HG03045 (cell line): Measurements from ENCODE around the gene THBD.

ENCODE experiments used
- ATAC-seq: cut with Tn5 transposase; IDR thresholded peaks from one replicate; pipeline ENCODE4 v1.9.1; 2021; ENCODE audit warnings: mild to moderate bottlenecking, moderate library complexity; ENCODE audit not compliant: unreplicated experiment

The THBD gene

GRCh38 chr20:23063581-23063980, 14.1 kb upstream of the THBD start:
- no peak for ATAC-seq

DNA sequence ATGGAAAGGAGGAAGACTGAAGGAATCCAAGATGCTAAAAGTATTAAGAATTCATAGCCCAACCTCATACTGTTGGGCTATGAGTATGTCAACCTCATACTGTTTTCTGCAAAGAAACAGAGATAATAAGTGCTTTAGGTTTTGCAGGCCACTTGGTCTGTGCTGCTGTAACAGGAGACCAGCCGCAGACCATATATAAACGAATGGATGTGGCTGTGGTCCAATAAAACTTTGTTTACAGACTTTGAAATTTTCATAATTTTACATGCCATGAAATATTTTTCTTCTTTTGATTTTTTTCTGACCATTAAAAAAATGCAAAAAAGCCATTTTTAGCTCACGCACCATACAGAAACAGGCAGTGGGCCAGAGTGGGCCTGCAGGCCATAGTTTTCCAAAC, 13.7 kb upstream of the THBD start:
- ATAC-seq = no peak

DNA sequence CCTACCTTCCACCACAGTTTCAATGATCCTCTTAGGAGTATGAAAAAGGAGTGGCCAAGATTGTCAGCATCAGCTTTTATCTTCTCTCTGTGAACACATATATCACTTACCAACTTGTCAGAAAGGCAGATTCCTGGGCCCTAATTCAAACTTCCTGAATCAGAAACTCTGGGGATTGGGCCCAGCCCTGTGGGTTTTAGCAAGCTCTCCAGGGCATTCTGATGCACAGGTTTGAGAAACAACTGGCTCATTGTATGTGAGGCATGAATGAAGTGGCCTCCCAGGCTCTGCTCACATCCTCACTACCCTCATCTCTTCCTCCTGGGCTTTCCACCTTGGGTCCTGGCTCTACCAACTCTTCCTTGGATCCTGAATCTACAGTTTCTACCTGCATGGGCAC, 13.2 kb upstream of the THBD start:
- no peak for ATAC-seq

- no peak for ATAC-seq
These were observed 12.5 kb upstream of the THBD start for GRCh38 chr20:23061734-23062561.

- no peak for ATAC-seq
These were observed 11.8 kb upstream of the THBD start for GRCh38 chr20:23061262-23061661.

- ATAC-seq = no peak
These were observed 11.2 kb upstream of the THBD start for GRCh38 chr20:23060629-23061028.

- no peak for ATAC-seq
These were observed 10.4 kb upstream of the THBD start for GRCh38 chr20:23059846-23060245.

DNA sequence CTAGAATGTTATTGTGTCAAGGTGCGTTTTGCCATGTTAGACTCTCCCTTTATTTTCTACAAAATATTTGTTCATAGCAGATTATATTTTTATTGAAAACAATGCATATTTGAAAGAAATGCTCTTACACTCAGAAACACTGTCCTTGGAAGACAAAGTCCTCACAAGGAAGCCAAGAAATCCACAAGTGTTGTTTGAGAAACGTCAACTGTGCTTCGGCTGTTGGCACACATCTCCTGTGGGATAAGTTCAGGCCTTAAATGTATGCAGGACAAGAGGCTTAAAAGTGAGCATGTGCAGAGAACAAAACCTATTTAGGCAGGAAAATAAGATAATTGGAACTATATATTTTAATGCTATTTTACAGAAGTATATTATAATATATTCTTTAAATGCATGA, 9.5 kb upstream of the THBD start:
- no peak for ATAC-seq

GRCh38 chr20:23058240-23058639, 8.8 kb upstream of the THBD start:
- ATAC-seq = no peak

DNA sequence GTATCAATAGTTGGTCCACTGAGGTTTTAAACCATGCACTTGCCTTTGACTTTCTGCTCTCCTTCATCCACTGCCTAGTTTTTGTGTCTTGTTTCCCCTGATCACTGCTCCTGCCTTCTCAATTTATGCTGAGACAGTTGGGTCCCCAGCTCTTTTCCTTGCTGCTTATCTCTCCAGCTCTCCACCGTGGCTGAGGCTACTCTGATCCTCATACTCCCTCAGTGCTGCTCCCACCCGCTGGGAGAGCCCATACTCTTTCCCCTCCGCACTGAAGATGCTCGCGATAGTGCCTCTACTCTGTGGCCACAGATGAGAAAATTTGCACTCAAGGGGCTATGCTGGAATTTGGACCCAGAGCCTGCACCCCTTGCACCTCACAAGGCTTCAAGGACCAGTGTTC, 3.4 kb upstream of the THBD start:
- no peak for ATAC-seq

DNA sequence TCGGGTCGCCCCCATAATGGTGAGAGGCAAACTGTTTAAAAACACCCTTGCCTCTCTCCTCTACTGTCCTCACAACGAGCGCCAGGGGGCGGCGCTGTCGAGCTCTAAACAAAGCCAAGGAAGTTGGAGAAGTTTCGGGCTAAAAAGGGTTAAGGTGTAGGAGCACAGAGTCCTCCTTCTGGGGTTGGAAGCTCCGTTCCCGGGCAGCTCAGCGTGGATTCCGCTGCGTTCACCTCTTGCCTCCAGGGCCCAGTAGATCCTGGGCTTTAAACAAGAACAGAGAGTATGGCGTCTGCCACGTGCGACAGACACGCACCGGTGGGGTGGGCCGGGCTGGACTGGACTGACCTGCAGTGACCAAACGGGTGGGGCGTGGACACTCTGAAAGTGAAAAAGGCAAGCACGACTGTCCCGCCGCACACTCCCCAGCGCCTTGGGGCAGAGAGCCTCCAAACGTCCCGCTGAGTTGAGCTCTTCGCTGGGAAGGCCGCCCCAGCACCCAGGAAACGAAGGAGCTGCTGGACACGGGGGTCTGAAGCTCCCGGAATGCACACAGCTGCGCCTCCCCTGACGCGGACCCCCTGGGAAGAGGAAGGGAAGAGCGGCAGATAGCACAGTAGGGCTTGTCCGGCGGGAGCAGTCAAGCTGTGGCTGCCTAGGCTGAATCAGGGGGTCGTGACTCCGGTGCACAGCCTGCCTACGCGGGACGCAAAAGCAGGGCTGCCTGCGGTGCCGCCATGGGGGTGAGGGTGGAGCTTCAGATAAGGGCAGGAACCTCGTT, 1.6 kb upstream of the THBD start:
- ATAC-seq = no peak

- ATAC-seq = no peak
These were observed 785 bp upstream of the THBD start for GRCh38 chr20:23050076-23050838.

DNA sequence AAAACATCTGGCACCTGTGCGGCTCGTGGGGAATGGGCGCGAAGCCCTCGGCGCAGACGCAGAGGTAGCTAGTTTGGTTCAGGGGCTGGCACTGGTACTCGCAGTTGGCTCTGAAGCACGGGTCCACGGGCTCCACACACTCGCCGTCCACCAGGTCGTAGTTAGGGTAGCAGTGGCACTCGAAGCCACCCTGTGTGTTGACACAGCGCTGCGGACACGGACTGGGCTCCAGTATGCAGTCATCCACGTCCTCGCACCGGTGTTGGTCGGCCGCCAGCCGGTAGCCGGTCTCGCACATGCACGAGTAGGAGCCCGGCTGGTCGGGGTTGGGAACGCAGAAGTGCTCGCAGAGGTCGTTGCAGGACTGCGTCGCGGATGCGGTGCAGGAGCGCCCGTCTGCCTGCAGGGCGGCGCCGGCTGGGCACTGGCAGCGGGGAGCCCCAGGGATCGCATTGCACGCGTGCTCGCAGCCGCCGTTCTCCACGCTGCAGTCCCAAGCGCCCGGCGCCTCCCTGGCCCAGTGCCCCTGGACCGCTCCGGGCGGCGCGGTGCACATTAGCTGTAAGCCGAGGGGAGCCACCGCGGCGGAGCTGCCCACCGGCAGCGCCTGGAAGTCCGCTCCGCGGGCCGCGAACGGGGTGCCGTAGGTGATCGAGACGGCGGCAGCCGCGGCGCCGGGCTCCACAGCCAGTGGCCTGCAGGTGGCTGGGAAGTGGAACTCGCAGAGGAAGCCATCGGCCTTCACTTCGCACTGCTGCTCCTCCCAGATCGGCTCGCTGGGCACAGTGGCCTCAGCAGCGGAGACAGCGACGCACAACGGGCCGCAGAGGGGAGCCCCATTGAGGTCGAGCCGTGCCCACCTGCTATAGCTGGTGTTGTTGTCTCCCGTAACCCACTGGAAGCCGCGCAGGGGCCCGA, 930 bp downstream of the THBD start:
- ATAC-seq = no peak

DNA sequence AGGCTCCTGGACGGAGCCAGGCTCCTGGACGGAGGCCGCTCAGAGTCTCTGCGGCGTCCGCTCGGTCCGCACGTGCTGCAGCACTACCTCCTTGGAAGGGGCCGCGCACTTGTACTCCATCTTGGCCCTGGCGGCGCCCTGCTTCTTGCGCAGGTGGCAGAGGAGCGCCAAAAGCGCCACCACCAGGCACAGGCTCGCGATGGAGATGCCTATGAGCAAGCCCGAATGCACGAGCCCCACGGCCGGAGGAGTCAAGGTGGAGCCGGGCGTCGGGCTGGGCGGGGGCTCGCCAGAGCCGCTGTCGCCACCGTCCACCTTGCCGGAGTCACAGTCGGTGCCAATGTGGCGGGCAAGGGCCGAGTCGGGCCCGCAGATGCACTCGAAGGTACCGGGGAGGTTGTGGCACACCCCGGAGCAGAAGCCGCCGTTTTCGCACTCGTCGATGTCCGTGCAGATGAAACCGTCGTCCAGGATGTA, 1.7 kb downstream of the THBD start:
- no peak for ATAC-seq

GRCh38 chr20:23047001-23047737, 2.3 kb downstream of the THBD start:
- no peak for ATAC-seq

DNA sequence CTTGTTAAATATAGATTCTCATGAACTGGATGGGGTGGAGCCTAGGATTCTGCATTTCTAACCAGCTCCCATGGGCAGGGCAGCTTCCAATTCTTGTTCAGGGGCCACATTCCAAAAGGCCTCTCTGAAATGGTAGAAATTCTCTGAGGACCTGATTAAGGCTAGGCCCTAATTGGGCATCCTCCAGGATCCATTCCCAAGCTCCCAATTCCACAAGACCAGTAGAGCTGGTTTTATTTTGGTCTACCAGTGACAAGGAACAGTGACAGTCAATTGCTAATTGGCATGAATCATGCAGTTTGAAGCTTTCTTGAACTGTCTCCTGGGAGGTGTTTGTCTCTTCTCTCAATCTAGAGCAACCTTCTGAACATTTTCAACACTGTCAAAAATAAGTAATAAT, 3.0 kb downstream of the THBD start:
- no peak for ATAC-seq

DNA sequence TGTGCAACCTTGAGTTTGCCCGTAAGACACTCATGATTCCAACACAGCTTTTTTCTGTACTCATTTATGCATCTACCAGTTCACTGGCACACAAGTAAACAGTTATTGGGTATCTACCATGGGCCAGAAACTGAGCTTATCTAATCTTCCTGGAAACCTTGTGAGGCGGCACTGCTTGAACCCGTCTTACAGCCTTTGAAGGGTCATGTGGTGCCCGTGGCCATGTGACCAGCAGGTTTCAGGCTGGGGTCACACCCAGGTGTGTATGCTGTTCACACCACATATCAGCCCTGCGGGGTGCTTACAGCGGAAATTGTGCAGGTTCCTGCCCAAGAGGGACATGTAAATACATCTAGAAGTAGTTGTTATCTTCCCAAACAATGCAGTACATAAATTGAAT, 6.1 kb downstream of the THBD start:
- no peak for ATAC-seq

DNA sequence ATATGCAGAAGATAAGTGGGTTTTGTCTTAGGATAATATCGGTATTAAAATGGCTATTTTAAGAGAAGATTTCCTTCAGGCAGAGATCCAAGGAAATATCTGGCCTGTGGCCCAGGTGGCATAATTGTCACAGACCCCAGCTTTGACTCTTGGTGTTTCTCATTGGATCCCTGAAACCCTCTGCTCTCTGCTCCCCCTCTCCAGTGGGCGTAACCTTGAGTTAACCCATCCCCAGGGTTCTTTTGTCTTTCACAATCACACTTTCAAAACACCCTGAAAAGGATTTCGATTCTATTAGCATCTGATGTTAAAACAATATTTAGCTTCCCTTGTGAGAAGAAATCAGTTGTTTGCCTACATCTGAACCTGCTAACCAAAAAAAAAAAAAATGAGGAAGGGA, 7.2 kb downstream of the THBD start:
- no peak for ATAC-seq

GRCh38 chr20:23039885-23040508, 9.5 kb downstream of the THBD start:
- ATAC-seq = no peak
